ENCODE data around the gene TAS1R1. TPM values are rescaled to one million over a fixed set of nuclear protein-coding genes. Genes with fewer than 3 reads are reported as not detected.

Gene TAS1R1
- polyA plus RNA-seq, 1 donor (not counting 4 experiments of a cell fraction or from before 2014, with no cell fraction given), result not detected

DNA sequence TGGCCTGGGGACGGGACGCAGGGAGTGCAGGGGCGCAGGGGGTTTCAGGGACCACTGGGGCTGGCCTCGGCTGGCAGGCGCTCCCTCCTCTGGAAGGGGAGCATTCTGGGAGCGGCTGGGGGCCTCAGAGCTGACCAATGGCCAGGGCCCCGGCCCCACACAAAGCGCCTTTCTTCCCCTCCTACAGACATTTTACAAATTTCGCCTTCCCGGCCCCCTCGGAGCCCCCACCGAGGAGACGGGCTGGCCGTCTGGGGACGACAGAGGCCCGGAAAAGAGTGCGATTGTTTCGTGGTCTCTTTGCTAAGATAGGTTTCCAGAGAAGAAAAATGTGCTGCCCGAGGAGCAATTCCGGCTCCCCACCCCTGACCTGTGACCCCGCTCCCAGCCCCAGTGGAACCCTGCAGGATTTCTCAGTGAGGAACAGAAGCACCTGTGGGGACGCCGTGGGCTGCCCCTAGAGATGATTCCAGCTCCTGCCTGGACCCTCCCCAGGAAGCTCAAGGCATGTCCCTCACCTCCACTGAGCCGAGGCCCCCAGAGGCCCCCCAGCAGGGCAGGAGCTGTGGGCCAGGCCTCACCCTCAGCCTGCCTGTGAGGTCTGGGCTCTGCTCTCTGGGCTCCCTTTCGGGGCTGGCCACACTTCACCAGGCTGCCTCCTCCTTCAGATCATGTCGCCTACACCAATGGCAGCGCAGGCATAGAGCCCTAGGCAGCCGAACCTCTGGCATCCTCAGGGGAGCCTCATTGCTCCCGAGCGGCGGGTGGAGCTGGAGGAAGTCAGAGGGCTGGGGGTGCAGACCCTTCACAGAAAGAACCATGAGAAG lies 48.7 kb upstream of the TAS1R1 start:
- H3K4me3 ChIP-seq (ENCODE audit: control insufficient read depth in 2 of 3, extremely low read depth in 1 of 3, insufficient read depth in 2 of 3, low read depth in 1 of 3, low read length in 3 of 3), result no peak overlapping the region
- peaks cover 4% of the 10 kb centered on the region for H3K27me3 ChIP-seq (ENCODE audit: control insufficient read depth, extremely low read depth, insufficient read depth, low read length)
- dilution Hi-C loops (cut with MboI; ENCODE audit: extremely low pct_ligation_motif_present, low sequenced_read_pairs), result no loop called here
- H4K20me1 ChIP-seq (ENCODE audit: control insufficient read depth, extremely low read depth, insufficient read depth, low read length), result no peaks in the 10 kb centered on the region
- H3K36me3 ChIP-seq (ENCODE audit: control insufficient read depth in 2 of 2, extremely low read depth in 1 of 2, insufficient read depth in 2 of 2, low read length in 2 of 2), result no peaks in the 10 kb centered on the region
- no peaks in the 10 kb centered on the region for H3K9me1 ChIP-seq (ENCODE audit: control insufficient read depth, extremely low read depth, insufficient read depth, low read length)
- no peak overlapping the region for H2AFZ ChIP-seq (ENCODE audit: control insufficient read depth, low read length)
- H3K27ac ChIP-seq (ENCODE audit: control insufficient read depth, insufficient read depth, low read length), result no peak overlapping the region
- FAIRE-seq (no peak), DNase-seq (ENCODE audit: low read depth, low spot score) (no peak)
- H3K9me3 ChIP-seq (ENCODE audit: control insufficient read depth, low read depth, low read length), result no peaks in the 10 kb centered on the region
- H3K79me2 ChIP-seq (ENCODE audit: control insufficient read depth, insufficient read depth, low read length), result no peaks in the 10 kb centered on the region
- no peaks in the 10 kb centered on the region for H3K4me1 ChIP-seq (ENCODE audit: control insufficient read depth, extremely low read depth, insufficient read depth, low read length)
- H3K9ac ChIP-seq (ENCODE audit: control insufficient read depth, extremely low read depth, insufficient read depth, low read length), result no peak overlapping the region
- no peak overlapping the region for H3K4me2 ChIP-seq (ENCODE audit: control insufficient read depth, extremely low read depth, insufficient read depth, low read depth, low read length)
- TF ChIP-seq, protein P1, sequence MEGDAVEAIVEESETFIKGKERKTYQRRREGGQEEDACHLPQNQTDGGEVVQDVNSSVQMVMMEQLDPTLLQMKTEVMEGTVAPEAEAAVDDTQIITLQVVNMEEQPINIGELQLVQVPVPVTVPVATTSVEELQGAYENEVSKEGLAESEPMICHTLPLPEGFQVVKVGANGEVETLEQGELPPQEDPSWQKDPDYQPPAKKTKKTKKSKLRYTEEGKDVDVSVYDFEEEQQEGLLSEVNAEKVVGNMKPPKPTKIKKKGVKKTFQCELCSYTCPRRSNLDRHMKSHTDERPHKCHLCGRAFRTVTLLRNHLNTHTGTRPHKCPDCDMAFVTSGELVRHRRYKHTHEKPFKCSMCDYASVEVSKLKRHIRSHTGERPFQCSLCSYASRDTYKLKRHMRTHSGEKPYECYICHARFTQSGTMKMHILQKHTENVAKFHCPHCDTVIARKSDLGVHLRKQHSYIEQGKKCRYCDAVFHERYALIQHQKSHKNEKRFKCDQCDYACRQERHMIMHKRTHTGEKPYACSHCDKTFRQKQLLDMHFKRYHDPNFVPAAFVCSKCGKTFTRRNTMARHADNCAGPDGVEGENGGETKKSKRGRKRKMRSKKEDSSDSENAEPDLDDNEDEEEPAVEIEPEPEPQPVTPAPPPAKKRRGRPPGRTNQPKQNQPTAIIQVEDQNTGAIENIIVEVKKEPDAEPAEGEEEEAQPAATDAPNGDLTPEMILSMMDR (optimal IDR thresholded peaks at IDR 0.05 in 1 of 3, IDR thresholded peaks at IDR 0.05 in 1 of 3, conservative IDR thresholded peaks at IDR 0.05 in 1 of 3; ENCODE audit: extremely low read depth in 1 of 3, insufficient read depth in 2 of 3, low read length in 3 of 3), result no peak
- no peak for TF ChIP-seq EZH2 (IDR thresholded peaks at IDR 0.05; ENCODE audit: low read length)

DNA sequence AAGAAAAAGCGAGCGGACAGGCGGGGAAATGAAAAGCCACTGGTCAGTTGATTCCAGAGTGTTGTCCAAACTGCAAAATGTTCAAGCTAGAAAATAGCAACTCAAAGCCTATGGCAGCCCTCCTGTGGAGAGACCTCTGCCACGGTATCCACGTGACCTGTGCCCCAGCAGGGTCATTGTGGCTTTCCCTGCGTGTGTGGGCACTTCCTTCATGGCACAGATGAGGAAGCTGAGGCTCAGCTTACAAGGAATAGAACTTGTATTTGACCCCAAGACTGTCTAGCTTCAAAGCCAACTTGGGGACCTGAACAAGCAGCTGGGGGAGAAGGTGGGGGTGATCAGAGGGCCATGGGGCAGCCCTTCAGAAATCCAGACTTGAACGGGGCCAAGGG lies 48.1 kb upstream of the TAS1R1 start:
- DNase-seq (ENCODE audit: low read depth, low spot score) (no peak), FAIRE-seq (no peak)
- H3K27ac ChIP-seq (ENCODE audit: control insufficient read depth, insufficient read depth, low read length), result no peak overlapping the region
- H3K4me2 ChIP-seq (ENCODE audit: control insufficient read depth, extremely low read depth, insufficient read depth, low read depth, low read length), result no peak overlapping the region
- no peaks in the 10 kb centered on the region for H3K79me2 ChIP-seq (ENCODE audit: control insufficient read depth, insufficient read depth, low read length)
- H3K4me1 ChIP-seq (ENCODE audit: control insufficient read depth, extremely low read depth, insufficient read depth, low read length), result no peaks in the 10 kb centered on the region
- H3K9ac ChIP-seq (ENCODE audit: control insufficient read depth, extremely low read depth, insufficient read depth, low read length), result no peak overlapping the region
- peaks cover 4% of the 10 kb centered on the region for H3K27me3 ChIP-seq (ENCODE audit: control insufficient read depth, extremely low read depth, insufficient read depth, low read length)
- no peak overlapping the region for H2AFZ ChIP-seq (ENCODE audit: control insufficient read depth, low read length)
- no peaks in the 10 kb centered on the region for H3K9me1 ChIP-seq (ENCODE audit: control insufficient read depth, extremely low read depth, insufficient read depth, low read length)
- H4K20me1 ChIP-seq (ENCODE audit: control insufficient read depth, extremely low read depth, insufficient read depth, low read length), result no peaks in the 10 kb centered on the region
- dilution Hi-C loops (cut with MboI; ENCODE audit: extremely low pct_ligation_motif_present, low sequenced_read_pairs), result no loop called here
- no peaks in the 10 kb centered on the region for H3K36me3 ChIP-seq (ENCODE audit: control insufficient read depth in 2 of 2, extremely low read depth in 1 of 2, insufficient read depth in 2 of 2, low read length in 2 of 2)
- TF ChIP-seq, protein P1 (optimal IDR thresholded peaks at IDR 0.05 in 1 of 3, IDR thresholded peaks at IDR 0.05 in 1 of 3, conservative IDR thresholded peaks at IDR 0.05 in 1 of 3; ENCODE audit: extremely low read depth in 1 of 3, insufficient read depth in 2 of 3, low read length in 3 of 3), result no peak
- no peak for TF ChIP-seq EZH2 (IDR thresholded peaks at IDR 0.05; ENCODE audit: low read length)
- H3K9me3 ChIP-seq (ENCODE audit: control insufficient read depth, low read depth, low read length), result no peaks in the 10 kb centered on the region
- no peak overlapping the region for H3K4me3 ChIP-seq (ENCODE audit: control insufficient read depth in 2 of 3, extremely low read depth in 1 of 3, insufficient read depth in 2 of 3, low read depth in 1 of 3, low read length in 3 of 3)
